ENCODE results near the gene VPS4B. TPM values are rescaled to one million over a fixed set of nuclear protein-coding genes. Genes with fewer than 3 reads are reported as not detected.

VPS4B gene
- total RNA-seq, 4 donors from 2014 or later, result 43.7 to 49.8 (median 44.6) TPM

DNA sequence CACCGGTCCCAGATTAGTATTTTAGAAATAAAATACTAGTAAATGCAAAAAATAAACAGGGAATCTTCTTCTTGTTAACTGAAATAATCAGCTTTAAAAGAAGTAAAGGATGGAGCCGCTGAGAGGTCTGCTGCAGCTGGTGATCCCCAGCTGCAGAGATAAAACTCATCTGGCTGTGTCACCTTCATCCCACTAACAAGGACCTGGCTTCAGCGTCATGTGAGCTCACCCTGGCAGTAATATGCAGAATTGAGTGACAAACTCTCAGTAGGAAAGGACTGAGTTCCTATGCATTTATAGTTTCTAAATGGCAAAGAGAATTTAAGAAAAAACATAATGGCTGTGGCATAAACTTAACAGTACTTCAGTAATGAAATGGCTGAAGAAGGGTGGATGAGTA, 27.3 kb downstream of the VPS4B start:
- Histone ChIP-seq H3K9me3 (no peaks in the 10 kb centered on the region), H3K27ac (no peak overlapping the region), H3K4me3 (no peak overlapping the region), H3K36me3 (peaks cover 95% of the 10 kb centered on the region), H3K4me1 (no peaks in the 10 kb centered on the region), H3K27me3 (no peaks in the 10 kb centered on the region)
- WGBS, result 96% methylated on average over 3 of the region's 3 CpGs
- TF ChIP-seq EP300 (IDR thresholded peaks at IDR 0.05) (no peak), POLR2A (IDR thresholded peaks at IDR 0.05) (no peak)
- no peak for DNase-seq (ENCODE audit: low spot score in 2 of 2)

DNA sequence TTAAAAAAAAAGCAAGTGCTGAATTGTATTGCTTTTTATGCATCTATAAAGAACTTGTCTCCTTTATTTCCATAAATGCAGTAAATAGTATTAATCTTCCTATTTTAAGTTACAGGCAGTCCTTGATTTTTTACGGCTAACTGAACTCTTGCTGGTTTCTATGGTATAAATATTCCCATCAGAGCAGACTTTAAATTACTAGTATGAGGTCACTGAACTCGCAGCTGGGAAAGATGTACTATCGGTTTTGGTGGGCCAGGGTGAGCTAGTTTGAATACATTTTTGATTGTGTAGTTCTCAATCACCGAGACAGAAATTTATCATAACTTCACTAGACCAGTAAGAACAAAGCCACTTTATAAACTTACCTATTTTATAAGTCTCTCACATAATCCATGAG, 34.4 kb downstream of the VPS4B start:
- TF ChIP-seq POLR2A (IDR thresholded peaks at IDR 0.05), result no peak
- TF ChIP-seq, protein P1, sequence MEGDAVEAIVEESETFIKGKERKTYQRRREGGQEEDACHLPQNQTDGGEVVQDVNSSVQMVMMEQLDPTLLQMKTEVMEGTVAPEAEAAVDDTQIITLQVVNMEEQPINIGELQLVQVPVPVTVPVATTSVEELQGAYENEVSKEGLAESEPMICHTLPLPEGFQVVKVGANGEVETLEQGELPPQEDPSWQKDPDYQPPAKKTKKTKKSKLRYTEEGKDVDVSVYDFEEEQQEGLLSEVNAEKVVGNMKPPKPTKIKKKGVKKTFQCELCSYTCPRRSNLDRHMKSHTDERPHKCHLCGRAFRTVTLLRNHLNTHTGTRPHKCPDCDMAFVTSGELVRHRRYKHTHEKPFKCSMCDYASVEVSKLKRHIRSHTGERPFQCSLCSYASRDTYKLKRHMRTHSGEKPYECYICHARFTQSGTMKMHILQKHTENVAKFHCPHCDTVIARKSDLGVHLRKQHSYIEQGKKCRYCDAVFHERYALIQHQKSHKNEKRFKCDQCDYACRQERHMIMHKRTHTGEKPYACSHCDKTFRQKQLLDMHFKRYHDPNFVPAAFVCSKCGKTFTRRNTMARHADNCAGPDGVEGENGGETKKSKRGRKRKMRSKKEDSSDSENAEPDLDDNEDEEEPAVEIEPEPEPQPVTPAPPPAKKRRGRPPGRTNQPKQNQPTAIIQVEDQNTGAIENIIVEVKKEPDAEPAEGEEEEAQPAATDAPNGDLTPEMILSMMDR (IDR thresholded peaks at IDR 0.05), result no peak
- TF ChIP-seq EP300 (IDR thresholded peaks at IDR 0.05), result no peak
- TF ChIP-seq POLR2AphosphoS5 (IDR thresholded peaks at IDR 0.05), result no peak
- DNase-seq (ENCODE audit: low spot score in 2 of 2), result no peak
- Histone ChIP-seq H3K27ac (no peak overlapping the region), H3K4me3 (no peak overlapping the region), H3K27me3 (no peaks in the 10 kb centered on the region), H3K9me3 (no peaks in the 10 kb centered on the region), H3K4me1 (no peaks in the 10 kb centered on the region), H3K36me3 (peaks cover 52% of the 10 kb centered on the region)
- WGBS, result 90% methylated on average over 4 of the region's 4 CpGs

DNA sequence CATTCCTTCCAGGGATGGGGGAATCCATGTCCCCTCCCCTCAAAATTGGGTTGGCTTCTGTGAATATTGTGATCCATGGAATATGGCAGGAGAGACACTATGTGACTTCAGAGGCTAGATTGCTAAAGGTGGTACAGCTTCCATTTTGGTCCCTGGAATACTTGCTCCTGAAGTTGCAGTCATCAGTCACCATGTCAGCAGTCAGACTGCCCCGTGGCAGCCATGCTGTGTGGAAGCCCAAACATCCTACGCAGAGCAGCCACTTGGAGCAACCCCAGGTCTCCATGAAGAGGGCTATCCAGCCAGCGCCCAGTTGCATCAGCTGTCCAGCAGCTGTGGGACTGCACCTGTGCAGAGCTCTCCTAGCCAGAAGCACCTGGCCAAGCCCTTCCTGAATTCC, 39.4 kb downstream of the VPS4B start:
- Histone ChIP-seq H3K27me3 (no peaks in the 10 kb centered on the region), H3K36me3 (peaks cover 6% of the 10 kb centered on the region), H3K4me3 (no peak overlapping the region), H3K27ac (no peak overlapping the region), H3K4me1 (no peaks in the 10 kb centered on the region), H3K9me3 (no peaks in the 10 kb centered on the region)
- DNase-seq (ENCODE audit: low spot score in 2 of 2), result no peak
- TF ChIP-seq POLR2A (IDR thresholded peaks at IDR 0.05), result no peak
- TF ChIP-seq, protein P1 (IDR thresholded peaks at IDR 0.05), result no peak
- 96% methylated on average over 3 of the region's 3 CpGs for WGBS

DNA sequence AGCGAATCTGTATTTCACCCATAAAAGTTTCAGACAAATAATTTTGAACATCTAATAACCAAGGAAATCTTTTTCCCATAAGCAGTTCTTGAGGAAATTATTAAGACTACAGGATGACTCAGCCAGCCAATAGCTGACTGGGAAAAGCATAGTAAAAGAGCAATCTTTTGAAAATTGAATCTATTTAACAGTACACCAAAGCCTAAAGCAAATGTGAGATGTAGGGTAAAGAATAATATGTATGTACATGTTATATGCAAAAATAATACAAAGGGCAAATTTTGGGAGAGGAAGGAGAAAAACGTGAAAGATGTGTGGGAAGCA, 42.7 kb downstream of the VPS4B start:
- no peak for DNase-seq (ENCODE audit: low spot score in 2 of 2)
- Histone ChIP-seq H3K9me3 (no peaks in the 10 kb centered on the region), H3K27ac (no peak overlapping the region), H3K4me1 (no peaks in the 10 kb centered on the region), H3K36me3 (no peaks in the 10 kb centered on the region), H3K27me3 (no peaks in the 10 kb centered on the region), H3K4me3 (no peak overlapping the region)
- TF ChIP-seq EP300 (IDR thresholded peaks at IDR 0.05) (no peak), POLR2AphosphoS5 (IDR thresholded peaks at IDR 0.05) (no peak), POLR2A (IDR thresholded peaks at IDR 0.05) (no peak)
- TF ChIP-seq, protein P1 (IDR thresholded peaks at IDR 0.05), result no peak
- WGBS, result 51% methylated on average over 2 of the region's 2 CpGs

DNA sequence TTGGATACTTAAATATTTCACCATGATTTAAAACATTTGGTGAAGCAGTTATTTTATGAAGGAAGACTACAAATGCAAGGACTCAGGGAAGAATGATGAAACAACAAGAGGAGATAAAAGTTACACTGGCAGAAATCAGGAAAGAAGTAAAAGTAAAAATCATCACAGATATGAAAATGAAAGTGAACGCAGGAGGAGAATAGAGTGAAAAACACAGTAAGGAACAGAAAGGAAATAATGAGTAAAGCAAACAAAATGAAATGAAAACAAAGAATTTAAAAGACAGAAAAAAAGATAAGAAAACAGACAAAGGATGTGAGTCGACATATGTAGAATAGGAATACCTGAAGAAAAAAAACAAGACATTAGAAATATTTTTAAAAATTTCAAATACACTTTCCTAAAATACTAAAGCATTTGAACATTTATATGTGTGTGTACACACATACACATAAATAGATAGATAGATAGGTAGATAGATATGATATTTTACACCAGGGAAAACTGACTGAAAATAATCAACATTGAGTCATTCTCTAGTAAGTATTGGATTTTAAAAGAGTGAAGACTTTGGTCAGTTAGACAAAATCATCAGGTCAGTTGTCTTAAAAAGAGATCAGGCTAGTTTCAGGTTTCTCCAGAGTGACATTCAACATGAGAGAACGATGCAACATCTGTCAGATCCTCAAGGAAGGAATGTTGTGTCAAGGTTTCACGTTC, 43.2 kb downstream of the VPS4B start:
- no peak for TF ChIP-seq EP300 (IDR thresholded peaks at IDR 0.05)
- TF ChIP-seq, protein P1 (IDR thresholded peaks at IDR 0.05), result no peak
- no peak for TF ChIP-seq POLR2AphosphoS5 (IDR thresholded peaks at IDR 0.05)
- TF ChIP-seq POLR2A (IDR thresholded peaks at IDR 0.05), result no peak
- DNase-seq (ENCODE audit: low spot score in 2 of 2), result no peak
- H3K36me3 ChIP-seq, result no peaks in the 10 kb centered on the region
- H3K27ac ChIP-seq, result no peak overlapping the region
- H3K27me3 ChIP-seq, result no peaks in the 10 kb centered on the region
- H3K4me3 ChIP-seq, result no peak overlapping the region
- no peaks in the 10 kb centered on the region for H3K4me1 ChIP-seq
- 66% methylated on average over 4 of the region's 4 CpGs for WGBS
- no peaks in the 10 kb centered on the region for H3K9me3 ChIP-seq

Data from suprapubic skin (tissue), 4 donors.